ENCODE measurements around the gene MAGI2. TPM values are rescaled to one million over a fixed set of nuclear protein-coding genes. Genes with fewer than 3 reads are reported as not detected.

The MAGI2 gene
- total and polyA plus RNA-seq, 9 donors = 7.1 to 20.4 (median 18.7) TPM

- Histone ChIP-seq H3K4me1 (ENCODE audit: insufficient read depth) (no peaks in the 10 kb centered on the region), H3K9me3 (no peaks in the 10 kb centered on the region), H3K27ac (no peak overlapping the region), H3K27me3 (no peaks in the 10 kb centered on the region), H3K36me3 (no peaks in the 10 kb centered on the region), H3K4me3 (no peak overlapping the region)
- intact Hi-C loops (cut with DNase I) = no loop called here
- 95 to 97% (median 96%) methylated on average over 3 of the region's 3 CpGs for WGBS, 3 donors
- DNase-seq = no peak
- no peak for TF ChIP-seq EP300 (IDR thresholded peaks at IDR 0.05)
- TF ChIP-seq, protein P1, sequence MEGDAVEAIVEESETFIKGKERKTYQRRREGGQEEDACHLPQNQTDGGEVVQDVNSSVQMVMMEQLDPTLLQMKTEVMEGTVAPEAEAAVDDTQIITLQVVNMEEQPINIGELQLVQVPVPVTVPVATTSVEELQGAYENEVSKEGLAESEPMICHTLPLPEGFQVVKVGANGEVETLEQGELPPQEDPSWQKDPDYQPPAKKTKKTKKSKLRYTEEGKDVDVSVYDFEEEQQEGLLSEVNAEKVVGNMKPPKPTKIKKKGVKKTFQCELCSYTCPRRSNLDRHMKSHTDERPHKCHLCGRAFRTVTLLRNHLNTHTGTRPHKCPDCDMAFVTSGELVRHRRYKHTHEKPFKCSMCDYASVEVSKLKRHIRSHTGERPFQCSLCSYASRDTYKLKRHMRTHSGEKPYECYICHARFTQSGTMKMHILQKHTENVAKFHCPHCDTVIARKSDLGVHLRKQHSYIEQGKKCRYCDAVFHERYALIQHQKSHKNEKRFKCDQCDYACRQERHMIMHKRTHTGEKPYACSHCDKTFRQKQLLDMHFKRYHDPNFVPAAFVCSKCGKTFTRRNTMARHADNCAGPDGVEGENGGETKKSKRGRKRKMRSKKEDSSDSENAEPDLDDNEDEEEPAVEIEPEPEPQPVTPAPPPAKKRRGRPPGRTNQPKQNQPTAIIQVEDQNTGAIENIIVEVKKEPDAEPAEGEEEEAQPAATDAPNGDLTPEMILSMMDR (IDR thresholded peaks at IDR 0.05) = no peak
- TF ChIP-seq POLR2A (IDR thresholded peaks at IDR 0.05) = no peak
These were observed 778.0 kb downstream of the MAGI2 start for GRCh38 chr7:78675511-78675910.

DNA sequence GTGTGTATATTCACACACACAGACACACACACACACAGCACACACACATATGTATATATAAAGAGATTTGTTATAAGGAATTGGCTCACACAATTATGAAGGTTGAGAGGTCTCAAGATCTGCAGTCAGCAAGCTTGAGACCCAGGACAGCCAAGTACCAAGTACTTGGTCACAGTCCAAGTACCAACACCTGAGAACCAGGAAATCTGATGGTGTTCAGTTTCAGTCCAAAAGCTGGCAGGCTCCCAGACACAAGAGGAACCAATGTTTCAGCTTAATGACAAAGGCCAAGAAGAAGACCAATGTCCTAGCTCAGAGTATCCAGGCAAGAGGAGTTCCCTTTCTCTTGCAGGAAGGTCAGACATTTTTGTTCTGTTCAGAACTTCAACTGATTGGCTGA is 780.2 kb downstream of the MAGI2 start:
- TF ChIP-seq, protein P1 (IDR thresholded peaks at IDR 0.05) = no peak
- no peak for TF ChIP-seq EP300 (IDR thresholded peaks at IDR 0.05)
- TF ChIP-seq POLR2A (IDR thresholded peaks at IDR 0.05) = no peak
- no peak overlapping the region for H3K4me3 ChIP-seq

GRCh38 chr7:78662939-78663338 is 790.5 kb downstream of the MAGI2 start:
- Histone ChIP-seq H3K9me3 (no peaks in the 10 kb centered on the region), H3K4me1 (ENCODE audit: insufficient read depth) (no peaks in the 10 kb centered on the region), H3K27me3 (no peaks in the 10 kb centered on the region), H3K27ac (no peak overlapping the region), H3K36me3 (no peaks in the 10 kb centered on the region), H3K4me3 (no peak overlapping the region)
- intact Hi-C loops (cut with DNase I) = no loop called here
- 88 to 98% (median 90%) methylated on average over 4 of the region's 4 CpGs for WGBS, 3 donors
- DNase-seq = no peak
- no peak for TF ChIP-seq POLR2A (IDR thresholded peaks at IDR 0.05)
- TF ChIP-seq EP300 (IDR thresholded peaks at IDR 0.05) = no peak
- TF ChIP-seq, protein P1 (IDR thresholded peaks at IDR 0.05) = no peak

More for the DNA sequence above, 780.2 kb downstream of the MAGI2 start:
- Histone ChIP-seq H3K27me3 (no peaks in the 10 kb centered on the region), H3K9me3 (no peaks in the 10 kb centered on the region), H3K36me3 (no peaks in the 10 kb centered on the region), H3K4me1 (ENCODE audit: insufficient read depth) (no peaks in the 10 kb centered on the region), H3K27ac (no peak overlapping the region)
- intact Hi-C loops (cut with DNase I) = no loop called here
- no peak for DNase-seq

DNA sequence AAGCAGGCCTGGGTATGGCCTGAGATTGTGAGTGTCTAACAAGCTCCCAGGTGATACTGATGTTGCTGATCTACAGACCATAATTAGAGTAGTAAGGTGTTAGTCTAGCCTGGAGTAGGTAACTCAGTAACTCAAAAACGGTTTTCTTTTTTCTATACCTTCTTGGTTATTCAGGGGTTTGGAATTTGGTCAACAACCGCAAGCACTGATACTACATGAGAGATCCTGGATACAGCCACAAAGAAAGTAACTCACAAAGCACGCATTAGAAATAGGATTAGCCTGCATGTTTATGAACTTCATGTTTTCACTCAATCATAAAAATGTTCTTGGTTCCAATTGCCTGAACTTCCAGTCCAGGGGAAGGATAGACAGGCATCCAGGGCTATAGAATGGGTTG is 803.5 kb downstream of the MAGI2 start:
- TF ChIP-seq EP300 (IDR thresholded peaks at IDR 0.05) (no peak), POLR2A (IDR thresholded peaks at IDR 0.05) (no peak)
- TF ChIP-seq, protein P1 (IDR thresholded peaks at IDR 0.05) = no peak
- H3K27me3 ChIP-seq = no peaks in the 10 kb centered on the region
- H3K9me3 ChIP-seq = no peaks in the 10 kb centered on the region
- intact Hi-C loops (cut with DNase I) = no loop called here
- no peaks in the 10 kb centered on the region for H3K36me3 ChIP-seq
- WGBS, 3 donors = 88 to 95% (median 92%) methylated on average over 3 of the region's 3 CpGs
- no peak overlapping the region for H3K27ac ChIP-seq
- DNase-seq = no peak
- H3K4me1 ChIP-seq (ENCODE audit: insufficient read depth) = no peaks in the 10 kb centered on the region
- H3K4me3 ChIP-seq = no peak overlapping the region

DNA sequence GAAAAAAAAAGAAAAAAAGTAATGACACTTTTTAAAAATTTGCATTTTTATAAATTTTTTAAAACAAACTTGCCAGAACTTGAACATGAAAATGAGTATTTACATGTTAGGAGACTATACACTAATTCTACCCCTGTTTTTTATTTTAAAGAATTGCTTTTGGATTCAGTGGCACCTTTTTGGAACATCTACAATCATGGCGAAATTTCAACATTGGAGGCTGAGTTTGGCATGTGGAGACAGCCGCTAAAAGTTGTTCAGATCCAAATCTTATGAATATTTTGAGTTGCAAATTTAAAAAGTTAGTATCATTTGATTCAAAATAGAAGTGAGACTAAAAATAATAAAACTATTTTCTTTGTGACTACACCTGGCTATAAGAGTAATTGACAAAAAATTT is 804.2 kb downstream of the MAGI2 start:
- Histone ChIP-seq H3K27me3 (no peaks in the 10 kb centered on the region), H3K9me3 (no peaks in the 10 kb centered on the region), H3K4me3 (no peak overlapping the region), H3K27ac (no peak overlapping the region), H3K36me3 (no peaks in the 10 kb centered on the region), H3K4me1 (ENCODE audit: insufficient read depth) (no peaks in the 10 kb centered on the region)
- intact Hi-C loops (cut with DNase I) = no loop called here
- 91 to 97% (median 96%) methylated on average over 2 of the region's 2 CpGs for WGBS, 3 donors
- TF ChIP-seq POLR2A (IDR thresholded peaks at IDR 0.05) = no peak
- TF ChIP-seq, protein P1 (IDR thresholded peaks at IDR 0.05) = no peak
- no peak for TF ChIP-seq EP300 (IDR thresholded peaks at IDR 0.05)
- DNase-seq = no peak

All from ovary (tissue), 9 donors.